PC-3 (cell line): Measurements from ENCODE around the gene REPS2. TPM values are rescaled to one million over a fixed set of nuclear protein-coding genes. Genes with fewer than 3 reads are reported as not detected.

ENCODE experiments used
- ATAC-seq: fragments of 200-7000 bp; cut with Tn5 transposase; 2 replicates; pipeline ENCODE4 v1.9.1; 2020; ENCODE audit warnings: mild to moderate bottlenecking, moderate library complexity
- BruUV-seq: library from RNA; stranded (reverse); fragments of 400-500 nt; replicated peaks from 2 replicates; lab custom pipeline; 2021; lab: Mats Ljungman, UMichigan
- CTCF ChIA-PET: fragments of 300-600 bp; sonication (Branson Sonifier 250); formaldehyde crosslinking; loops from one replicate; lab custom pipeline; 2022; ENCODE audit warnings: antibody characterized with exemption; lab: Charles Lee
- POLR2A ChIA-PET: fragments of 300-600 bp; sonication (Branson Sonifier 250); formaldehyde crosslinking; loops from one replicate; lab custom pipeline; 2022; ENCODE audit warnings: antibody characterized with exemption; ENCODE audit not compliant: unreplicated experiment; lab: Charles Lee
- DNase-seq: peaks from one replicate; pipeline ENCODE4 v3.0.0-alpha.2; 2015
- H2AFZ ChIP-seq: fragments of 300-600 bp; sonication (generic); 2 replicates; pipeline ENCODE4 v1.6.0; 2016; ENCODE audit warnings: antibody characterized with exemption, low read length
- H3F3A ChIP-seq: fragments of 300-600 bp; sonication (generic); one replicate; pipeline ENCODE4 v1.6.0; 2017; ENCODE audit warnings: antibody characterized with exemption, low read length, control low read depth, mild to moderate bottlenecking; ENCODE audit not compliant: unreplicated experiment
- H3K27ac ChIP-seq: fragments of 300-600 bp; sonication (generic); 2 replicates; pipeline ENCODE4 v1.5.1; 2016; ENCODE audit warnings: mild to moderate bottlenecking, low read length
- H3K27me3 ChIP-seq: fragments of 300-600 bp; sonication (generic); 2 replicates; pipeline ENCODE4 v1.6.1; 2016; ENCODE audit warnings: low read length, mixed read lengths
- H3K36me3 ChIP-seq: fragments of 300-600 bp; sonication (generic); 2 replicates; pipeline ENCODE4 v1.6.1; 2016; ENCODE audit warnings: low read depth, mixed run types, low read length, mixed read lengths
- H3K4me1 ChIP-seq: fragments of 300-600 bp; sonication (generic); 2 replicates; pipeline ENCODE4 v1.5.1; 2016; ENCODE audit warnings: low read length; ENCODE audit not compliant: insufficient read depth
- H3K4me2 ChIP-seq: fragments of 300-600 bp; sonication (generic); 2 replicates; pipeline ENCODE4 v1.6.0; 2016; ENCODE audit warnings: low read length
- H3K4me3 ChIP-seq: fragments of 300-600 bp; sonication (generic); 2 replicates; pipeline ENCODE4 v1.5.1; 2016; ENCODE audit warnings: mild to moderate bottlenecking, low read length, mixed read lengths
- H3K79me2 ChIP-seq: fragments of 300-600 bp; sonication (generic); 2 replicates; pipeline ENCODE4 v1.6.1; 2017; ENCODE audit warnings: low read length, mixed read lengths
- H3K9ac ChIP-seq: fragments of 300-600 bp; sonication (generic); 2 replicates; pipeline ENCODE4 v1.6.0; 2016; ENCODE audit warnings: mild to moderate bottlenecking, low read length
- H3K9me2 ChIP-seq: fragments of 300-600 bp; sonication (generic); replicated peaks from 2 replicates; pipeline ENCODE4 v1.6.1; 2016; ENCODE audit warnings: mixed run types, low read length, mixed read lengths
- H3K9me3 ChIP-seq: fragments of 300-600 bp; sonication (generic); 2 replicates; pipeline ENCODE4 v1.6.1; 2016; ENCODE audit warnings: low read length, mixed read lengths
- H4K20me1 ChIP-seq: fragments of 300-600 bp; sonication (generic); 2 replicates; pipeline ENCODE4 v1.6.1; 2016; ENCODE audit warnings: low read length, mixed read lengths
- EZH2 ChIP-seq: fragments of 300-600 bp; sonication (generic); IDR thresholded peaks from one replicate; pipeline ENCODE4 v1.6.1; 2017; ENCODE audit warnings: antibody characterized with exemption, mild to moderate bottlenecking, low read length; ENCODE audit not compliant: unreplicated experiment
- EZH2phosphoT487 ChIP-seq: fragments of 300-600 bp; sonication (generic); IDR thresholded peaks from 2 replicates; pipeline ENCODE4 v1.6.1; 2018; ENCODE audit warnings: mild to moderate bottlenecking, antibody characterized with exemption, low read length, borderline replicate concordance
- intact Hi-C: fragments of 100-400 bp; cut with micrococcal nuclease; formaldehyde crosslinking; loops from 2 replicates; pipeline ENCODE4 v1.9.0; 2023
- total RNA-seq: library from RNA; depleted of rRNA; stranded (reverse); fragments of >200 nt; gene quantifications from 2 replicates; pipeline ENCODE4 v1.2.3, GENCODE V29; 2014
- TF ChIP-seq, protein P1 (sequence below): fragments of 300-600 bp; sonication (generic); conservative IDR thresholded peaks from 2 replicates; pipeline ENCODE4 v1.5.1; 2017; ENCODE audit warnings: antibody characterized with exemption, low read depth, mild to moderate bottlenecking, low read length

REPS2 gene
- total RNA-seq, 1 experiment from 2014 or later: 6.3 TPM

GRCh38 chrX:16934185-16934584 is 12.3 kb upstream of the REPS2 start:
- TF ChIP-seq EZH2phosphoT487 (no peak), EZH2 (no peak)
- TF ChIP-seq, protein P1, sequence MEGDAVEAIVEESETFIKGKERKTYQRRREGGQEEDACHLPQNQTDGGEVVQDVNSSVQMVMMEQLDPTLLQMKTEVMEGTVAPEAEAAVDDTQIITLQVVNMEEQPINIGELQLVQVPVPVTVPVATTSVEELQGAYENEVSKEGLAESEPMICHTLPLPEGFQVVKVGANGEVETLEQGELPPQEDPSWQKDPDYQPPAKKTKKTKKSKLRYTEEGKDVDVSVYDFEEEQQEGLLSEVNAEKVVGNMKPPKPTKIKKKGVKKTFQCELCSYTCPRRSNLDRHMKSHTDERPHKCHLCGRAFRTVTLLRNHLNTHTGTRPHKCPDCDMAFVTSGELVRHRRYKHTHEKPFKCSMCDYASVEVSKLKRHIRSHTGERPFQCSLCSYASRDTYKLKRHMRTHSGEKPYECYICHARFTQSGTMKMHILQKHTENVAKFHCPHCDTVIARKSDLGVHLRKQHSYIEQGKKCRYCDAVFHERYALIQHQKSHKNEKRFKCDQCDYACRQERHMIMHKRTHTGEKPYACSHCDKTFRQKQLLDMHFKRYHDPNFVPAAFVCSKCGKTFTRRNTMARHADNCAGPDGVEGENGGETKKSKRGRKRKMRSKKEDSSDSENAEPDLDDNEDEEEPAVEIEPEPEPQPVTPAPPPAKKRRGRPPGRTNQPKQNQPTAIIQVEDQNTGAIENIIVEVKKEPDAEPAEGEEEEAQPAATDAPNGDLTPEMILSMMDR: no peak
- no peaks in the 10 kb centered on the region for H4K20me1 ChIP-seq
- H3K4me1 ChIP-seq: no peaks in the 10 kb centered on the region
- H3K4me3 ChIP-seq: no peak overlapping the region
- BruUV-seq: no TSS peak
- H3K9ac ChIP-seq: no peak overlapping the region
- no peak overlapping the region for H3K27ac ChIP-seq
- no peak overlapping the region for H2AFZ ChIP-seq
- no peaks in the 10 kb centered on the region for H3K9me2 ChIP-seq
- H3K27me3 ChIP-seq: no peaks in the 10 kb centered on the region
- H3K9me3 ChIP-seq: no peaks in the 10 kb centered on the region
- no peaks in the 10 kb centered on the region for H3K36me3 ChIP-seq
- no peaks in the 10 kb centered on the region for H3K79me2 ChIP-seq
- ChIA-PET CTCF (no interaction called here), POLR2A (no interaction called here)
- DNase-seq (no peak), ATAC-seq (no peak)
- H3F3A ChIP-seq: no peaks in the 10 kb centered on the region
- H3K4me2 ChIP-seq: no peak overlapping the region
- intact Hi-C loops: no loop called here

GRCh38 chrX:16946971-16947562 is 609 bp downstream of the REPS2 start:
- DNase-seq (no peak), ATAC-seq (peak; percentile 21)
- H3K4me2 ChIP-seq: peak overlapping the region; percentile 90
- H3K27me3 ChIP-seq: no peaks in the 10 kb centered on the region
- H3K9me2 ChIP-seq: no peaks in the 10 kb centered on the region
- intact Hi-C loops: loop anchor here (5.0 kb wide), 1 partner anchor 65 kb away; no protein-coding TSS in a partner anchor
- H3K27ac ChIP-seq: no peak overlapping the region
- peak overlapping the region; percentile 86 for H2AFZ ChIP-seq
- peak overlapping the region; percentile 43; the same call in 1 of the 2 replicates for H3K9ac ChIP-seq
- no peaks in the 10 kb centered on the region for H4K20me1 ChIP-seq
- BruUV-seq: no TSS peak
- H3K4me3 ChIP-seq: peak overlapping the region; percentile 83
- H3K4me1 ChIP-seq: peaks cover 21% of the 10 kb centered on the region
- no peaks in the 10 kb centered on the region for H3K79me2 ChIP-seq
- TF ChIP-seq EZH2 (no peak), EZH2phosphoT487 (no peak)
- TF ChIP-seq, protein P1: no peak
- H3K36me3 ChIP-seq: no peaks in the 10 kb centered on the region
- no peaks in the 10 kb centered on the region for H3F3A ChIP-seq
- H3K9me3 ChIP-seq: no peaks in the 10 kb centered on the region
- POLR2A ChIA-PET: no interaction called here
- CTCF ChIA-PET: interaction anchor here (0.8 to 1.0 kb wide), 2 partner anchors 64 to 99 kb away, joined by 3 to 6 read pairs; no protein-coding TSS in a partner anchor

- Histone ChIP-seq H3K9me2 (no peaks in the 10 kb centered on the region), H2AFZ (no peak overlapping the region), H3K4me3 (no peak overlapping the region), H3K4me2 (no peak overlapping the region), H3K36me3 (no peaks in the 10 kb centered on the region), H3K9ac (no peak overlapping the region), H3K9me3 (no peaks in the 10 kb centered on the region), H4K20me1 (no peaks in the 10 kb centered on the region), H3F3A (no peaks in the 10 kb centered on the region), H3K4me1 (peaks cover 44% of the 10 kb centered on the region), H3K79me2 (no peaks in the 10 kb centered on the region), H3K27me3 (no peaks in the 10 kb centered on the region), H3K27ac (no peak overlapping the region)
- intact Hi-C loops: loop anchor here (5.0 kb wide), 1 partner anchor 92 kb away; no protein-coding TSS in a partner anchor
- ChIA-PET POLR2A (no interaction called here), CTCF (interaction anchor here (0.5 kb wide), 1 partner anchor 67 kb away, joined by 3 read pairs; no protein-coding TSS in a partner anchor)
- no peak for DNase-seq
- no peak for ATAC-seq
- no TSS peak for BruUV-seq
- no peak for TF ChIP-seq EZH2phosphoT487
- no peak for TF ChIP-seq EZH2
- TF ChIP-seq, protein P1: no peak
Measured at GRCh38 chrX:16950423-16950822, 4.0 kb downstream of the REPS2 start.
